Measurements from ENCODE around the gene COASY.

Gene COASY

DNA sequence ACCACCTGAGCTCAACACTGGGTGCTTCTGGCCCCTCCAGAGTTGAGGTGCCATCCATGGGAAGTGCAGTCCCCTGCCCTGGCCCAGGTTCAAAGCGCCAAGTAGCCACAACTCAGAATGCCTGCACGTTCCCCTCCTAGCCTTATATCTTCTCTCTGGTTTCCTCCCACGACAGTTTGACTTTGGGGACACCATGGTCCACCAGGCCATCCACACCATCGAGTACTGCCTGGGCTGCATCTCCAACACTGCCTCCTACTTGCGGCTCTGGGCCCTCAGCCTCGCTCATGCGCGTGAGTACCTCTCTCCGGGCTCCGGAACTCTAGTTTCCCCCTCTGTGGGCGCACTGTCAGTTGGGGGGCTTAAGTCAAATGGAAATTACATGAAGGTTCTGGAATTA, 48.3 kb upstream of the COASY start:
- Histone ChIP-seq H3K4me1 (ENCODE audit: insufficient read depth, low read length, severe bottlenecking) (no peaks in the 10 kb centered on the region), H3K27me3 (ENCODE audit: insufficient read depth, low read length) (no peaks in the 10 kb centered on the region), H3K9me3 (ENCODE audit: low read length) (no peaks in the 10 kb centered on the region), H4K20me1 (ENCODE audit: insufficient read depth, low read length) (no peaks in the 10 kb centered on the region), H3K27ac (ENCODE audit: low read depth, low read length, poor library complexity, severe bottlenecking) (no peak overlapping the region), H3K9ac (ENCODE audit: low read length) (no peak overlapping the region), H3F3A (ENCODE audit: insufficient read depth, low read length) (no peaks in the 10 kb centered on the region; the same call in 1 of the 2 replicates), H3K79me2 (ENCODE audit: insufficient read depth, low read length) (no peaks in the 10 kb centered on the region), H3K4me2 (ENCODE audit: low read length) (no peak overlapping the region), H3K9me2 (ENCODE audit: low read depth, low read length) (no peaks in the 10 kb centered on the region), H3K4me3 (ENCODE audit: low read depth, low read length, poor library complexity, severe bottlenecking) (no peak overlapping the region), H2AFZ (ENCODE audit: low read length) (no peak overlapping the region), H3K36me3 (ENCODE audit: insufficient read depth, low read length) (no peaks in the 10 kb centered on the region)
- TF ChIP-seq EZH2 (IDR thresholded peaks at IDR 0.05; ENCODE audit: borderline replicate concordance, low read length), result no peak
- TF ChIP-seq, protein P1, sequence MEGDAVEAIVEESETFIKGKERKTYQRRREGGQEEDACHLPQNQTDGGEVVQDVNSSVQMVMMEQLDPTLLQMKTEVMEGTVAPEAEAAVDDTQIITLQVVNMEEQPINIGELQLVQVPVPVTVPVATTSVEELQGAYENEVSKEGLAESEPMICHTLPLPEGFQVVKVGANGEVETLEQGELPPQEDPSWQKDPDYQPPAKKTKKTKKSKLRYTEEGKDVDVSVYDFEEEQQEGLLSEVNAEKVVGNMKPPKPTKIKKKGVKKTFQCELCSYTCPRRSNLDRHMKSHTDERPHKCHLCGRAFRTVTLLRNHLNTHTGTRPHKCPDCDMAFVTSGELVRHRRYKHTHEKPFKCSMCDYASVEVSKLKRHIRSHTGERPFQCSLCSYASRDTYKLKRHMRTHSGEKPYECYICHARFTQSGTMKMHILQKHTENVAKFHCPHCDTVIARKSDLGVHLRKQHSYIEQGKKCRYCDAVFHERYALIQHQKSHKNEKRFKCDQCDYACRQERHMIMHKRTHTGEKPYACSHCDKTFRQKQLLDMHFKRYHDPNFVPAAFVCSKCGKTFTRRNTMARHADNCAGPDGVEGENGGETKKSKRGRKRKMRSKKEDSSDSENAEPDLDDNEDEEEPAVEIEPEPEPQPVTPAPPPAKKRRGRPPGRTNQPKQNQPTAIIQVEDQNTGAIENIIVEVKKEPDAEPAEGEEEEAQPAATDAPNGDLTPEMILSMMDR (IDR thresholded peaks at IDR 0.05; ENCODE audit: low read length), result no peak

DNA sequence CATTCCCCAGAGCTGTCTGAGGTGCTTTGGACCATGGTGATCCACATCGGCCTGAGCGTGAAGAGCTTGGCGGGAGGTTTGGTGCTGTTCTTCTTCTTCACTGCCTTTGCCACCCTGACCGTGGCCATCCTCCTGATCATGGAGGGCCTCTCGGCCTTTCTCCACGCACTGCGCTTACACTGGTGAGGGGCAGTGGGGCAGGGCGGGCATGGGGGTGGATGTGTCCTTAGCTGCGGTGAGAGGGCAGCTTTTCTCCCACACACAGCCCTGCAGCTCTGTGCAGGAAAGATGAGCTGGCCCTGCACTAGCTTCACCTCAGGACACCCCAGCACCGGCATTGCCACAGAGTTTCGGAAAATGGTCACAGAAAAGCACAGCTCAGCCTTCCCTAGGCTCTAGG, 47.7 kb upstream of the COASY start:
- H3K27me3 ChIP-seq (ENCODE audit: insufficient read depth, low read length), result no peaks in the 10 kb centered on the region
- H3K36me3 ChIP-seq (ENCODE audit: insufficient read depth, low read length), result no peaks in the 10 kb centered on the region
- no peak overlapping the region for H3K9ac ChIP-seq (ENCODE audit: low read length)
- no peaks in the 10 kb centered on the region for H3K9me2 ChIP-seq (ENCODE audit: low read depth, low read length)
- H4K20me1 ChIP-seq (ENCODE audit: insufficient read depth, low read length), result no peaks in the 10 kb centered on the region
- H3K4me2 ChIP-seq (ENCODE audit: low read length), result no peak overlapping the region
- no peaks in the 10 kb centered on the region for H3K79me2 ChIP-seq (ENCODE audit: insufficient read depth, low read length)
- no peaks in the 10 kb centered on the region for H3K4me1 ChIP-seq (ENCODE audit: insufficient read depth, low read length, severe bottlenecking)
- H2AFZ ChIP-seq (ENCODE audit: low read length), result no peak overlapping the region
- no peaks in the 10 kb centered on the region for H3K9me3 ChIP-seq (ENCODE audit: low read length)
- no peak overlapping the region for H3K27ac ChIP-seq (ENCODE audit: low read depth, low read length, poor library complexity, severe bottlenecking)
- TF ChIP-seq, protein P1 (IDR thresholded peaks at IDR 0.05; ENCODE audit: low read length), result no peak
- TF ChIP-seq EZH2 (IDR thresholded peaks at IDR 0.05; ENCODE audit: borderline replicate concordance, low read length), result no peak
- H3K4me3 ChIP-seq (ENCODE audit: low read depth, low read length, poor library complexity, severe bottlenecking), result no peak overlapping the region
- H3F3A ChIP-seq (ENCODE audit: insufficient read depth, low read length), result no peaks in the 10 kb centered on the region; the same call in 1 of the 2 replicates

DNA sequence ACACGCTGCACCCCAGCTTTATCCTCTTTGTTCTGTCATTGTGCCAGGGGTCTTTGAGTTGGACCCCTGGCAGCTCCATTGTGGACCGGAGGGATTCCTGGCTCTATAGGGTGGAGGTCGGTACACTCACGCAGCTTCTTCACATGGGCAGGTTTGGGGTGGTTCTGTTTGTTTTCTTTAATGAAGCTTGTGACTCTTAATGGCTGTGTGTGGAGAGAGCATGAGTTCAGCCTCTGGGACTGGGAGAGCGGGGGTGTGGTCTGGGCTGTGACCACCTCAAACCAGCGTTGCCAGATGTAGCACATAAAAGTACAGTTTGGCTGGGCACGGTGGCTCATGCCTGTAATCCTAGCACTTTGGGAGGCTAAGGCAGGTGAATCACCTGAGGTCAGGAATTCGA, 47.1 kb upstream of the COASY start:
- no peak overlapping the region for H2AFZ ChIP-seq (ENCODE audit: low read length)
- no peaks in the 10 kb centered on the region; the same call in 1 of the 2 replicates for H3F3A ChIP-seq (ENCODE audit: insufficient read depth, low read length)
- no peaks in the 10 kb centered on the region for H3K36me3 ChIP-seq (ENCODE audit: insufficient read depth, low read length)
- H3K27me3 ChIP-seq (ENCODE audit: insufficient read depth, low read length), result no peaks in the 10 kb centered on the region
- H3K9me2 ChIP-seq (ENCODE audit: low read depth, low read length), result no peaks in the 10 kb centered on the region
- no peak overlapping the region for H3K9ac ChIP-seq (ENCODE audit: low read length)
- no peaks in the 10 kb centered on the region for H3K79me2 ChIP-seq (ENCODE audit: insufficient read depth, low read length)
- no peaks in the 10 kb centered on the region for H3K4me1 ChIP-seq (ENCODE audit: insufficient read depth, low read length, severe bottlenecking)
- TF ChIP-seq, protein P1 (IDR thresholded peaks at IDR 0.05; ENCODE audit: low read length), result no peak
- no peak for TF ChIP-seq EZH2 (IDR thresholded peaks at IDR 0.05; ENCODE audit: borderline replicate concordance, low read length)
- H3K4me3 ChIP-seq (ENCODE audit: low read depth, low read length, poor library complexity, severe bottlenecking), result no peak overlapping the region
- H3K9me3 ChIP-seq (ENCODE audit: low read length), result no peaks in the 10 kb centered on the region
- no peak overlapping the region for H3K4me2 ChIP-seq (ENCODE audit: low read length)
- no peak overlapping the region for H3K27ac ChIP-seq (ENCODE audit: low read depth, low read length, poor library complexity, severe bottlenecking)
- H4K20me1 ChIP-seq (ENCODE audit: insufficient read depth, low read length), result no peaks in the 10 kb centered on the region

Data from OCI-LY1 (cell line).